ENCODE measurements around the gene ZNF700. TPM values are rescaled to one million over a fixed set of nuclear protein-coding genes. Genes with fewer than 3 reads are reported as not detected.

ZNF700 gene
- total and polyA plus RNA-seq, 2 donors (not counting 3 experiments of a cell fraction or from before 2014, with no cell fraction given) = 2.3 to 7.9 TPM

- no peaks in the 10 kb centered on the region for H4K20me1 ChIP-seq (replicated peaks; ENCODE audit: control insufficient read depth, extremely low read depth, insufficient read depth, low read length)
- no peak overlapping the region for H3K9ac ChIP-seq (replicated peaks; ENCODE audit: extremely low read depth, insufficient read depth, low read length)
- dilution Hi-C loops (cut with MboI; ENCODE audit: extremely low pct_ligation_motif_present, low sequenced_read_pairs) (no loop called here), intact Hi-C loops (cut with micrococcal nuclease) (loop anchor here (1.0 kb wide), 2 partner anchors 24 to 178 kb away; no protein-coding TSS in a partner anchor)
- POLR2A ChIA-PET = no interaction called here
- no peaks in the 10 kb centered on the region for H3K79me2 ChIP-seq (ENCODE audit: control insufficient read depth, insufficient read depth, low read length)
- DNase-seq (ENCODE audit: low read depth, low spot score) = peak; percentile 25
- no peak overlapping the region for H3K4me2 ChIP-seq (ENCODE audit: insufficient read depth, low read length)
- H3K27me3 ChIP-seq (ENCODE audit: control insufficient read depth in 2 of 2, insufficient read depth in 2 of 2, low read length in 2 of 2) = no peaks in the 10 kb centered on the region
- no peak overlapping the region for H2AFZ ChIP-seq (ENCODE audit: low read depth, low read length)
- no peaks in the 10 kb centered on the region for H3K36me3 ChIP-seq (ENCODE audit: control insufficient read depth in 2 of 2, extremely low read depth in 1 of 2, insufficient read depth in 2 of 2, low read length in 2 of 2)
- H3K4me3 ChIP-seq (replicated peaks in 1 of 3; ENCODE audit: insufficient read depth in 1 of 3, low read depth in 1 of 3, low read length in 3 of 3) = no peak overlapping the region
- no peaks in the 10 kb centered on the region for H3K4me1 ChIP-seq (ENCODE audit: control insufficient read depth, extremely low read depth, insufficient read depth, low read length)
- no peak for TF ChIP-seq POLR2A (IDR thresholded peaks at IDR 0.05; ENCODE audit: low read depth, low read length)
- peak; percentile 42 to 68 for TF ChIP-seq CTCF (IDR thresholded peaks at IDR 0.05; ENCODE audit: extremely low read depth in 1 of 2, insufficient read depth in 1 of 2, low read depth in 1 of 2, low read length in 2 of 2)
- no TSS peak for BruUV-seq (replicated peaks)
- CTCF ChIA-PET = interaction anchor here (0.6 to 2.6 kb wide), 11 partner anchors 9 to 797 kb away, joined by 3 to 27 read pairs (median 6); partner anchors contain the start of genes ZNF20, ZNF491 and ZNF700
- H3K9me1 ChIP-seq (replicated peaks; ENCODE audit: control insufficient read depth, extremely low read depth, insufficient read depth, low read length) = no peaks in the 10 kb centered on the region
- no peaks in the 10 kb centered on the region for H3K9me3 ChIP-seq (replicated peaks; ENCODE audit: control insufficient read depth, insufficient read depth, low read length)
- FAIRE-seq = no peak
- no peak overlapping the region for H3K27ac ChIP-seq (ENCODE audit: insufficient read depth, low read depth, low read length)
Observed at GRCh38 chr19:11963566-11964355, 38.9 kb downstream of the ZNF700 start.

GRCh38 chr19:11964496-11964857 is 39.6 kb downstream of the ZNF700 start:
- no peaks in the 10 kb centered on the region for H3K27me3 ChIP-seq (ENCODE audit: control insufficient read depth in 2 of 2, insufficient read depth in 2 of 2, low read length in 2 of 2)
- ChIA-PET POLR2A (no interaction called here), CTCF (interaction anchor here (0.6 to 2.6 kb wide), 10 partner anchors 10 to 796 kb away, joined by 3 to 27 read pairs (median 6); partner anchors contain the start of genes ZNF20, ZNF491 and ZNF700)
- H3K4me2 ChIP-seq (ENCODE audit: insufficient read depth, low read length) = peak overlapping the region; percentile 72
- H3K9me1 ChIP-seq (replicated peaks; ENCODE audit: control insufficient read depth, extremely low read depth, insufficient read depth, low read length) = no peaks in the 10 kb centered on the region
- dilution Hi-C loops (cut with MboI; ENCODE audit: extremely low pct_ligation_motif_present, low sequenced_read_pairs) = no loop called here
- peak overlapping the region in 1 of 3 experiments; percentile 66 for H3K4me3 ChIP-seq (replicated peaks in 1 of 3; ENCODE audit: insufficient read depth in 1 of 3, low read depth in 1 of 3, low read length in 3 of 3)
- H4K20me1 ChIP-seq (replicated peaks; ENCODE audit: control insufficient read depth, extremely low read depth, insufficient read depth, low read length) = no peaks in the 10 kb centered on the region
- BruUV-seq (replicated peaks) = no TSS peak
- TF ChIP-seq GATA2 (IDR thresholded peaks at IDR 0.05; ENCODE audit: insufficient read depth, insufficient read length, low read depth, low read length) (no peak), MYC (IDR thresholded peaks at IDR 0.05; ENCODE audit: low read depth, low read length) (no peak), EZH2 (IDR thresholded peaks at IDR 0.05; ENCODE audit: borderline replicate concordance, low read depth, low read length, severe bottlenecking) (no peak), JUN (IDR thresholded peaks at IDR 0.05; ENCODE audit: borderline replicate concordance, insufficient read depth, insufficient read length, low read depth) (no peak), MAX (IDR thresholded peaks at IDR 0.05; ENCODE audit: insufficient read depth, insufficient read length) (no peak), FOS (IDR thresholded peaks at IDR 0.05; ENCODE audit: borderline replicate concordance, insufficient read depth, low read length) (no peak), CTCF (IDR thresholded peaks at IDR 0.05; ENCODE audit: extremely low read depth in 1 of 2, insufficient read depth in 1 of 2, low read depth in 1 of 2, low read length in 2 of 2) (no peak), POLR2A (IDR thresholded peaks at IDR 0.05; ENCODE audit: low read depth, low read length) (no peak), POLR2AphosphoS5 (IDR thresholded peaks at IDR 0.05; ENCODE audit: insufficient read depth, low read depth, low read length) (no peak)
- H3K9ac ChIP-seq (replicated peaks; ENCODE audit: extremely low read depth, insufficient read depth, low read length) = no peak overlapping the region
- DNase-seq (ENCODE audit: low read depth, low spot score) (no peak), FAIRE-seq (no peak)
- H2AFZ ChIP-seq (ENCODE audit: low read depth, low read length) = peak overlapping the region; percentile 89
- intact Hi-C loops (cut with micrococcal nuclease) = loop anchor here (1.0 kb wide), 2 partner anchors 23 to 177 kb away; no protein-coding TSS in a partner anchor
- no peak overlapping the region for H3K27ac ChIP-seq (ENCODE audit: insufficient read depth, low read depth, low read length)
- no peaks in the 10 kb centered on the region for H3K9me3 ChIP-seq (replicated peaks; ENCODE audit: control insufficient read depth, insufficient read depth, low read length)
- H3K4me1 ChIP-seq (ENCODE audit: control insufficient read depth, extremely low read depth, insufficient read depth, low read length) = no peaks in the 10 kb centered on the region
- no peaks in the 10 kb centered on the region for H3K79me2 ChIP-seq (ENCODE audit: control insufficient read depth, insufficient read depth, low read length)
- H3K36me3 ChIP-seq (ENCODE audit: control insufficient read depth in 2 of 2, extremely low read depth in 1 of 2, insufficient read depth in 2 of 2, low read length in 2 of 2) = no peaks in the 10 kb centered on the region

Measured in endothelial cell of umbilical vein (primary cell).